ENCODE measurements around the gene KRTAP1-4.

DNA sequence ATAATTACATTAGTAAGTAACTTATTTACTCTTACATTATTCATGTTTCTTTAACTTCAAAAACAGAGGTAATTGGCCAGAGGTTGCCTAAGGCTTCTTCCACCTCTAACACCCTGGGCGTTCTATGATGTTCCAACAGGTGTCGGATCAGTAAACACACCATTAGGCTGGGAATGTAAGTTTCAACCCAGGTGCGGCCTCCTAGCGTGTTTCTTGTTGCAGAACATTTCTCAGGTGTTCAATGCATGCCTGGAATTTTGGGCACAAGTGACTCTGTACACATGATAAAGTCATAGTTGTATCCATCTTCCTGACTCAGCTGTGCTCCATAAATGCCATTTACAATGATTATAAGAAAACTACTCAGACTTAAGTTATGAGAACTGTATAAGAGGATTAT lies 24.0 kb upstream of the KRTAP1-4 start:
- no peak for TF ChIP-seq POLR2A (IDR thresholded peaks at IDR 0.05)
- TF ChIP-seq, protein P1, sequence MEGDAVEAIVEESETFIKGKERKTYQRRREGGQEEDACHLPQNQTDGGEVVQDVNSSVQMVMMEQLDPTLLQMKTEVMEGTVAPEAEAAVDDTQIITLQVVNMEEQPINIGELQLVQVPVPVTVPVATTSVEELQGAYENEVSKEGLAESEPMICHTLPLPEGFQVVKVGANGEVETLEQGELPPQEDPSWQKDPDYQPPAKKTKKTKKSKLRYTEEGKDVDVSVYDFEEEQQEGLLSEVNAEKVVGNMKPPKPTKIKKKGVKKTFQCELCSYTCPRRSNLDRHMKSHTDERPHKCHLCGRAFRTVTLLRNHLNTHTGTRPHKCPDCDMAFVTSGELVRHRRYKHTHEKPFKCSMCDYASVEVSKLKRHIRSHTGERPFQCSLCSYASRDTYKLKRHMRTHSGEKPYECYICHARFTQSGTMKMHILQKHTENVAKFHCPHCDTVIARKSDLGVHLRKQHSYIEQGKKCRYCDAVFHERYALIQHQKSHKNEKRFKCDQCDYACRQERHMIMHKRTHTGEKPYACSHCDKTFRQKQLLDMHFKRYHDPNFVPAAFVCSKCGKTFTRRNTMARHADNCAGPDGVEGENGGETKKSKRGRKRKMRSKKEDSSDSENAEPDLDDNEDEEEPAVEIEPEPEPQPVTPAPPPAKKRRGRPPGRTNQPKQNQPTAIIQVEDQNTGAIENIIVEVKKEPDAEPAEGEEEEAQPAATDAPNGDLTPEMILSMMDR (IDR thresholded peaks at IDR 0.05), result no peak
